HFF-Myc (cell line): ENCODE data around the gene PADI1.

Experiments
- DNase-seq: peaks from one replicate; pipeline ENCODE4 v3.0.0-alpha.2; 2011; ENCODE audit warnings: low read depth; ENCODE audit errors: extremely low read depth
- H3K4me3 ChIP-seq: replicated peaks from 2 replicates; pipeline ENCODE4 v1.5.1; 2011; ENCODE audit warnings: low read depth, mild to moderate bottlenecking, control low read depth, low read length
- TF ChIP-seq, protein P1 (sequence below): IDR thresholded peaks from 2 replicates; pipeline ENCODE4 v1.5.1; 2012; ENCODE audit warnings: mild to moderate bottlenecking, low read depth, low read length, control low read depth; ENCODE audit errors: missing control alignments

Gene PADI1

DNA sequence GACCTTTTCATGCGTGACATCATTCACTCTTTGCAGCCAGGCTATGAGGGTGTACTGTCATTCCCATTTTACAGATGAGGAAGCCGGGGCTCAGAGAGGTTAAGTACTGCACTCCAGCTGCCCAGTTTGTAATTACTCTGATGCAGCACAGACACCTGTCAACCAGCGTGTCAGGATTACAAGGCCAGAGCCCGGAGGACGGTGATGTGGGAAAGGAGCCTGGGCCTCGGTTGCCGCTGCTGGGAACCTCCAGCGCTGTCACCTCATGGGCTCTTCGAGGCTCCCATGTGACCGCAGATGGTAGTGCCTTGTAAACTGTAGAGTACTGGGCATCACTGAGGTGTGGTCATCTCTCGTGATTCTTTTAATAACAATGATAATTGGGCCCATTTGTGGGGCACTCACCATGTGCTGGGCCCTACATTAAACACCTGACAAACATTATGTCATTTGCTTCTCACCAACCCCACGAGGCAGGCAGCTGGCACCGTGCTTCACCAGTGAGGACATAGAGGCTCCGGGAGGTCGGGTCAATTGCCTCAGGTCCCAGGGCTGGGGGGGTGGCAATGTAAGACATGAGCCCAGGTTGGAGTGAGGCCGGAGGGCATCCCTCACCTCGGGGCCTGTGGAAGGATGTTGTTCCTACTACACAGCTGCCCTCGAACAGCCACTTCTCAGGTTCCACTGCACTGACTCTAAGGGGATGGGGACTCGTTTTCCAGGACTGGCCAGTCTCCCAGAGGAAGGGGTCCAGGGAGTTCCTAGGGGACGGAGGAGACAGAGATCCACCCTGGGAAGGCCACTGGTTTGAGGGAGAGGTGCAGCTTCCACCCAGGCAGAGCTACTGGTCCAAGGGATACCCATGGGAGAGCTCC, 42.8 kb upstream of the PADI1 start:
- DNase-seq: no peak
- H3K4me3 ChIP-seq: no peak overlapping the region
- TF ChIP-seq, protein P1, sequence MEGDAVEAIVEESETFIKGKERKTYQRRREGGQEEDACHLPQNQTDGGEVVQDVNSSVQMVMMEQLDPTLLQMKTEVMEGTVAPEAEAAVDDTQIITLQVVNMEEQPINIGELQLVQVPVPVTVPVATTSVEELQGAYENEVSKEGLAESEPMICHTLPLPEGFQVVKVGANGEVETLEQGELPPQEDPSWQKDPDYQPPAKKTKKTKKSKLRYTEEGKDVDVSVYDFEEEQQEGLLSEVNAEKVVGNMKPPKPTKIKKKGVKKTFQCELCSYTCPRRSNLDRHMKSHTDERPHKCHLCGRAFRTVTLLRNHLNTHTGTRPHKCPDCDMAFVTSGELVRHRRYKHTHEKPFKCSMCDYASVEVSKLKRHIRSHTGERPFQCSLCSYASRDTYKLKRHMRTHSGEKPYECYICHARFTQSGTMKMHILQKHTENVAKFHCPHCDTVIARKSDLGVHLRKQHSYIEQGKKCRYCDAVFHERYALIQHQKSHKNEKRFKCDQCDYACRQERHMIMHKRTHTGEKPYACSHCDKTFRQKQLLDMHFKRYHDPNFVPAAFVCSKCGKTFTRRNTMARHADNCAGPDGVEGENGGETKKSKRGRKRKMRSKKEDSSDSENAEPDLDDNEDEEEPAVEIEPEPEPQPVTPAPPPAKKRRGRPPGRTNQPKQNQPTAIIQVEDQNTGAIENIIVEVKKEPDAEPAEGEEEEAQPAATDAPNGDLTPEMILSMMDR: no peak

GRCh38 chr1:17162941-17163340, 42.0 kb upstream of the PADI1 start:
- no peak overlapping the region for H3K4me3 ChIP-seq
- no peak for DNase-seq
- TF ChIP-seq, protein P1: no peak

- H3K4me3 ChIP-seq: no peak overlapping the region
- TF ChIP-seq, protein P1: no peak
- DNase-seq: no peak
These were observed 41.6 kb upstream of the PADI1 start for GRCh38 chr1:17163371-17163770.

DNA sequence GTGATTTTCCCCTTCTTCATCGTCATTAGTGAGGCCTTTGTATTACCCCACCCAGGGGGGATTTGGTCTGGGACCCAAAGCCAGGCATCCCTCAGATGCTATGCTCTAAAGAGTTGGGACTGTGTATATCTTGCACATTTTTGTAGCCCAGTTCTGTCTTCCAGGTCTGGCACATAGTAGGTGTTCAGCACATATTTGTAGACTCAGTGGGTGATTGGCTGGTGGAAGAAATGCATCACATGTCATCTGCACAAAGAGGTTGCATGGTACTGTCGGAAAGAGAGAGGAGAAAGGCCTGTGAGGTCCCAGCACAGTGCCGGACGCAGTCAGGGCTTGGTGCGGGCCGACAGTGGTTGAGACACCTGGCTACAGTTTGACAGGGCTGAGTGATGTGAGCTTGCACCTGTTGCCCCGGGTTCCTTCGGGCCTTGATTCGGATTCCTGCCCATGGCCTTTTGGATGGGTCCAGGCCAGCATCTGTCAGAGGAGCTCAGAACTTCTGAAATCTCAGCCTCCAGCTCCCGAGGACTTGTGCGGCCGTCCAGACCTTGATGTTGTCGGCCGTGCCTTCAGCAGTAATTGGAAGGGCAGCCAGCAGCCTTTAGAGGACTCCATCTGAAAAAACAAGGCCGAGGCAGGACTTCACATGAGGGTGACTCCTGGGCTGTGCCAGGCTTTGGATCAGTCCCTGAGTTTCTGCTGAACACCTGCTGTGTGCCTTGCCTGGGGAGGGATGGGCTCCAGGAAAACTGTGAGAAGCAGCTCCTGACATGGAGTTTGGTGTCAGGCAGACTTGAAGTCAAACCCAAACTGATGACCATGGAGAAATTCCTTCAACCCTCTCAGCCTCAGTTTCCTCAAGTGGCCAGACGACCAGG, 40.9 kb upstream of the PADI1 start:
- H3K4me3 ChIP-seq: no peak overlapping the region
- no peak for DNase-seq
- TF ChIP-seq, protein P1: no peak

GRCh38 chr1:17165823-17166222, 39.1 kb upstream of the PADI1 start:
- H3K4me3 ChIP-seq: no peak overlapping the region
- TF ChIP-seq, protein P1: no peak
- DNase-seq: no peak

DNA sequence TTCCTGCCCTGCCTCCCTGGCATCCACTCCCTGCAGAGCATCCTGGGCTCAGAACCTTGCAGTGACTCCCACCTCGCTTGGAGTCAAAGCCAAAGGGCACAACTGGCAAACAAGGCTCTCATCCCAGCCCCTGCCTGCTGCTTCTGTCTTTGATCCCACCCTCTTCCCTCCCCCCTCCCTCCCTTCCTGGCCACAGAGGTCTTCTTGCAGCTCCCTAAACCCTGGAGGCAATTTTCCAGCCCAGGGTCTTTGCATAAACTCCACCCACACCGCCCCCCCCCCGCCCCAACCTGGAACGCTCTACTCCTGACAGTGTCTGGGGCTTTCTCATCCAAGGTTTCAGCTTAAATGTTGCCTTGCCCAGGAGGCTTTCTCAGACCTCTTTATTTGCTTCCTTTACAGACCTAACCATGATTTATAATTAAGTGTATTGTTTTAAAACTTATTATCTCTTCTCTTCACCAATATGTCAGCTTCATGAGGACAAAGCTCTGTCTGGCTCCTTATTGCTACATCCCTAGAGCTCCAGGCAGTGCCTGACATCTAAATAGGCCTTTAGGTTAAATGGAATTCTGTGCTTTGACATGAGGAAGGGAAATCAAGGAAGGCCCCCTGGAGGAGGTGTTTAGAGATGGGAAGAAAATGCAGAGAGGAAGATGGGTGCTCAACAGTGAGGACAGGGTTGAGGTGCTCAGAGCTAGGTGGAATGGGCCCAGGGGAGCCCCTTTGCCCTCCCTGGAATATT, 37.7 kb upstream of the PADI1 start:
- no peak for DNase-seq
- H3K4me3 ChIP-seq: no peak overlapping the region
- TF ChIP-seq, protein P1: no peak
